AG09319 (cell line): ENCODE results near the gene KCMF1.

Experiments used
- DNase-seq: peaks from one replicate; pipeline ENCODE4 v3.0.0-alpha.2; 2010; ENCODE audit warnings: low read depth; ENCODE audit errors: extremely low read depth
- TF ChIP-seq, protein P1 (sequence below): IDR thresholded peaks from 2 replicates; pipeline ENCODE4 v1.5.1; 2011; ENCODE audit warnings: low read depth, mild to moderate bottlenecking, inconsistent platforms, low read length, moderate library complexity

The KCMF1 gene

DNA sequence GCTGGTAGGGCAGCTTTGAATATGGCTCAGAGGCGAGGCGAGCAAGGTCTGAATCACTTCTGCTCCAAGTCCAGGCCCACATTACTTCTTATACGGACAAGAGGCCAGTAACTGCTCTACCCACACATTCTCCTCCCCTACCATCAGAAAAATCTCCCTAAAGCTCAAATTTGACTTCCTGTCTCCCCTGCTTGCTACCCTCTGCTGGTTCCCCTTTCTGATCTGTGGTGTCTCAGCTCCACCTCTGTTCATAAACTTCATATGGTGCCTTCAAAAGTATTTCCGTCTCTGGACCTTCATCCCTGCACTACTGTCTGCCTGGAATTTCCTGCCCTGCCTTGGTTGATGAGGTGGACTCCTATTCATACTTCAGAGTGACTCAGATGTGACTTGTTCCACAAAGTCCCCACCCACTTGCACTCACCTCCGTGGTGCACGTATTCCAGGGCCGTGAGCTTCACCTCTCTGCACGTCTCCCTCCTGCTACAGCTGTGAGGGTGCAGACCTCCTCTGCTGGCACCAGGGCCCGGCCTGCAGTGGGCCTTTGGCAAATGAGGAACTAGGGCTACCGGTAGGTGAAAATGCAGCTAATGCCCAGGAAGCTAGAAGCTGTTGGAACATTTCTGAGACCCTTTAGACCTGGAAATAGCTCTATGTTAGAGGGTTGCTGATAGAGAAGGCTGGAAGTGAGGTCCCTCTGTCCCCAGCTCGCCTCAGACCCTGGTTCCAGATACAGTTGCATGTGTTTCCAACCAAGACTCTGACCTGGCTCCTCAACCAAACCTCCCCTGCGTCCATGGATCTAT, 24.6 kb upstream of the KCMF1 start:
- TF ChIP-seq, protein P1, sequence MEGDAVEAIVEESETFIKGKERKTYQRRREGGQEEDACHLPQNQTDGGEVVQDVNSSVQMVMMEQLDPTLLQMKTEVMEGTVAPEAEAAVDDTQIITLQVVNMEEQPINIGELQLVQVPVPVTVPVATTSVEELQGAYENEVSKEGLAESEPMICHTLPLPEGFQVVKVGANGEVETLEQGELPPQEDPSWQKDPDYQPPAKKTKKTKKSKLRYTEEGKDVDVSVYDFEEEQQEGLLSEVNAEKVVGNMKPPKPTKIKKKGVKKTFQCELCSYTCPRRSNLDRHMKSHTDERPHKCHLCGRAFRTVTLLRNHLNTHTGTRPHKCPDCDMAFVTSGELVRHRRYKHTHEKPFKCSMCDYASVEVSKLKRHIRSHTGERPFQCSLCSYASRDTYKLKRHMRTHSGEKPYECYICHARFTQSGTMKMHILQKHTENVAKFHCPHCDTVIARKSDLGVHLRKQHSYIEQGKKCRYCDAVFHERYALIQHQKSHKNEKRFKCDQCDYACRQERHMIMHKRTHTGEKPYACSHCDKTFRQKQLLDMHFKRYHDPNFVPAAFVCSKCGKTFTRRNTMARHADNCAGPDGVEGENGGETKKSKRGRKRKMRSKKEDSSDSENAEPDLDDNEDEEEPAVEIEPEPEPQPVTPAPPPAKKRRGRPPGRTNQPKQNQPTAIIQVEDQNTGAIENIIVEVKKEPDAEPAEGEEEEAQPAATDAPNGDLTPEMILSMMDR = 0 out of 2 replicates have a peak, but pooled peaks have one; percentile 3
- DNase-seq = no peak

DNA sequence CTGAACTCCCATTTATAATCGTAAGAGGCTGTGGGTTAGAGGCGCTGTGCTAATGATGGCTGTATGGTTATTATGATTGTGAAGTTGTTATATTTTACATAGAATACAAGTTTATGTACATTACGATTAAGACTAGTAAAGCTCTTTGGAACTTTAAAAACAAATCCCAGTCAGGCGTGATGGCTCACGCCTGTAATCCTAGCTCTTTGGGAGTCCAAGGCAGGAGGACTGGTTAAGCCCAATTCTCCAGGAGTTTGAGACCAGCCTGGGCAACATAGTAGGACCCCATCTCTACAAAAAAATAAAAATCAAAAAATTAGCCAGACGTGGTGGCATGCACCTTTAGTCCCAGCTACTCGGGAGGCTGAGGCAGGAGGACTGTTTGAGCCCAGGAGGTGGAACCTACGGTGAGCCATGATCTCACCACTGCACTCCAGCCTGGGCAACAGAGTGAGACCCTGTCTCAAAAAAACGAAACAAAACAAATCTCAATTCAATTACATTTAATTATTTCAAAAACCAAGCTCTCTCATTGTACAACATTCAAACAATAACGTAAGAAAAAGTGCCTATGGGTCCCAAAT, 23.9 kb upstream of the KCMF1 start:
- DNase-seq = no peak
- TF ChIP-seq, protein P1 = no peak

DNA sequence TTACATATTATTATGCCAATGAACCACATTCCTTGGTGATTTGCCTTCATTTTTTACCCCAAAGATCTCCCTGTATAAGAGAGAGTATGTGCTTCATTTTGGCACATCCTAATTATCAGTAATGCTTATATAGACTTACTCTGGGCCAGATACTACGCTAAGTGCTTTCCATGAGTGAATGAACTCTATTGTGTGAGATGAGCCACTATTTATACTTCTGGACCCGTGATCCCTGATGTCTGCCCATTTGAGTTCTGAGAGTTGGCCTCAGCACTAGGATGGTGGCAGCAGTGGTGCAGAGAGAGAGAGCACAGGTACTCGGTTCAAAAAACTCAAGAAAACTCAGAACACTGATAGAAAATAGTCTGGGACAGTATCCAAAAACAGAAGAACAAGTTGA, 17.4 kb upstream of the KCMF1 start:
- TF ChIP-seq, protein P1 = no peak
- DNase-seq = no peak

DNA sequence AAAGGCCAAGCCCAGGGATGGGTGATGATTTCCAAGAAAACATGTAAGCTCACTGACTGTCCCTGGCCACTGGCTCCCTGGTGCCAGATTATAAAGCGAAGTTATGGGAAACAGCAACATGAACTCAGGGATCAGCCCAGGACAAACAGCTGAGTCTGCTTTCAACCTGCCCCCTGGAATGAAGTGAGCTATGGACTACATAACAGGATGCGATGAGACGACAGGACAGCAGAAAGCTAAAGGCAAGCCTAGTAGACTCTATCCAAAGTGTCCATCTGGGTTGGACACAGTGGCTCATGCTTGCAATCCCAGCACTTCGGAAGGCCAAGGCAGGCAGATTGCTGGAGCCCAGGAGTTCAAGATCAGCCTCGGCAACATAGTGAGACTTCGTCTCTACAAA, 16.6 kb upstream of the KCMF1 start:
- no peak for DNase-seq
- TF ChIP-seq, protein P1 = no peak

DNA sequence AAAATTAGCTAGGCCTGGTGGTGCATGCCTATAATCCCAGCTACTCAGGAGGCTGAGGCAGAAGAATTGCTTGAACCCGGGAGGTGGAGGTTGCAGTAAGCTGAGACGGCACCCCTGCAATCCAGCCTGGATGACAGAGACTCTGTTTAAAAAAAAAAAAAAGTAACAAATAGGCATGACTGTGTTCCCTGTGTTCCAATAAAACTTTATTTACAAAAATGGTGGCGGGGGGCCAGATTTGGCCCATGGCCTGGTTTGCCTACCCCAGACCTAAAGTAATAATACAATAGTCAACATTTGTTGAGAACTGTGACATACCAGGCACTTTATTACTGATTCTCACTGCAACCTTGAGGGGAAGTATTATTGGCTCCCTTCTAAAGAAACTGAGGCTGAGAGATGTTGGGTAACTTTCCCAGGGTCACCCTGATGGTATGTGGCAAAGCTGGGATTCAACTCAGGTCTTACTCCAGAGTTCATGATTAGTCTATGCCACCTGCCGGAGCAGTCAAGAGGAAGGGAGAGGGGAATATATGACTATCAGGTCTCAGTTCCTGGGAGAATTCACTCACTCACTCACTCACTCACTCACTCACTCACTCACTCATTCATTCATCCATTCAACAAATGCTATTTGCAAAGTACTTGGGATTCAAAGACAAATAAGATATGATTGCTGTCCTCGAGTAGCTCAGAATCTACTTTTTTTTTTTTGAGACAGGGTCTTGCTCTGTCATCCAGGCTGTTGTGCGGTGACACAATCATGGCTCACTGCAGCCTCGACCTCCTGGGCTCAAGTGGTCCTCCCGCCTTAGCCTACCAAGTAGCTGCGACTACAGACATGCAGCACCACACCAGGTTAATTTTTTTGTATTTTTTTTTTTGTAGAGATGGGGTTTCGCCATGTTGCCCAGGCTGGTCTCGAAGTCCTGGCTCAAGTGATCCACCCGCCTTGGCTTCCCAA, 14.3 kb upstream of the KCMF1 start:
- DNase-seq = no peak
- TF ChIP-seq, protein P1 = no peak

DNA sequence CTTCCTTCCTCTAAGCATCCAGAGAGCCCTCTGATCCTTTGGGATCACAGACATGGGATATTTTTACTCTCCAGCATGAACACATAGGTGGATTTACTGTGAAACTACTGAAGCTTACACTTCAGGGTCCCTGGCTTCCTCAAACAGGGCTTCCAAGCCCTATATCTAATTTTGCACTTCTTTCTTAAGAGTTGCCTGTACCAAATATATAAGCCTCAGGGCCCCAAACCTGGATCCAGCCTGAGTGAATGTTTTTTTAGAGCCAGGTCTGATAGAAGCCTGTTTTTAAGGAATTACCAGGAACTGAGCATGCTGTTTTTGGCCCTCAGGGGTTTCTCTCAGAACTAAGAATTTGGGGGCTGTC, 13.2 kb upstream of the KCMF1 start:
- DNase-seq = no peak
- TF ChIP-seq, protein P1 = no peak
